GM12874 (cell line): ENCODE data around the gene RNASE12.

Source experiments
- CTCF ChIP-seq: IDR thresholded peaks from 2 replicates; pipeline ENCODE4 v1.5.1; 2011; ENCODE audit warnings: low read depth, mild to moderate bottlenecking, control low read depth, low read length, moderate library complexity; ENCODE audit not compliant: insufficient read depth

Gene RNASE12

DNA sequence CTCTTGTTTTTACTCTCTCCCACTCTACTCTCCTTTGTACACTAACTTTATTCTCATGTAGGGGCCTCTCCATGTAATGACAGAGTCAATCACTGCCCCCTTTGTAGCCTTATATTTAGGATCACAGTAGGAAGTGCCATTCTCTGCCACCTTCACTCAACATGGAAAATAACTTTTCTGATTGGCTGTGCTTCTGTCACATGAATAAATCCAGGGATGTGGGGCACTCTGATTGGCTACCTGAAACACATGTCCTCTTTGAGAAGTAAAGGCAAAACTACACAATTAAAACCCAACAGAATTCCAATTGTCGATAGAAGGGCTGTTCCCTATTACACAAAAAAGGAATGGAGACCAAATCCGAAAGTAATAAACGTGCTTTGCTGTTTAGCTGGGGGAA lies 30.2 kb downstream of the RNASE12 start, which contains the start of gene RNASE9:
Gene RNASE9 (minus strand): TSS at position 87 of the 400 bp plus-strand sequence.
- no peak for TF ChIP-seq CTCF

- no peak for TF ChIP-seq CTCF
These were observed 31.7 kb downstream of the RNASE12 start for GRCh38 chr14:20559461-20559904.

GRCh38 chr14:20557212-20557542 lies 34.0 kb downstream of the RNASE12 start:
- no peak for TF ChIP-seq CTCF

DNA sequence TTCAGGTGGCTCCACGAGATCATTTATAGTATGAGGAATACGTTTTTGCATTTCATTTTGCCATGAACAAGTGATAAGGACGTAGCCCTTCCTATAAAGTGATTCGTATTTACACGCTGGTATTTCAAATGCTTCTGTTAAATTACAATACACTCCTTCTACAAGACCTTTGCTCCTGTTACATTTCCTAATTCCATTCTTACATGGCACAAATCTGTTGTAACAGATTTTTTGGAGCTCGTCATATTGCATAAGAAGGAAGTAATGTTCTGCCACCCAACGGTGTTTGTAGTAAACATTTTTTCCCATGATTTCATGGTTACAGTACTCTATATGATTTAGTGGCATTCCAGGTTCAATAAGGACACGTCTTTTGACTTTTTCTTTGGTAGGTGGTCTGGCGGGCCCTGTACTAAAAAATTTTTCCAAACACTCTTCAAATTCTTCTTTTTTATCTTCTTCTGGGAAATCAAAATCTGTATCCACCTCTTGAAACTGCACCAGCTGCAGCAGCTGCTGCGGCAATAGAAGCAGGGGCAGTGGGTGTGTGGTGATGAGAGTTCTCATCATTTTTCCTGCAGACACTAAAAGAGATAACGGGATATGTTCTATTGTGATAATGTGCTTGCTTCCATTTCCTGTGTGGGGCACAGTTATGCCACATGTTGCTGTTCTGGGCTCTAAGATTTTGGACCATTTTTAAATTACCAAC lies 34.5 kb downstream of the RNASE12 start:
- no peak for TF ChIP-seq CTCF

- TF ChIP-seq CTCF: no peak
These were observed 35.3 kb downstream of the RNASE12 start for GRCh38 chr14:20555845-20556244.

DNA sequence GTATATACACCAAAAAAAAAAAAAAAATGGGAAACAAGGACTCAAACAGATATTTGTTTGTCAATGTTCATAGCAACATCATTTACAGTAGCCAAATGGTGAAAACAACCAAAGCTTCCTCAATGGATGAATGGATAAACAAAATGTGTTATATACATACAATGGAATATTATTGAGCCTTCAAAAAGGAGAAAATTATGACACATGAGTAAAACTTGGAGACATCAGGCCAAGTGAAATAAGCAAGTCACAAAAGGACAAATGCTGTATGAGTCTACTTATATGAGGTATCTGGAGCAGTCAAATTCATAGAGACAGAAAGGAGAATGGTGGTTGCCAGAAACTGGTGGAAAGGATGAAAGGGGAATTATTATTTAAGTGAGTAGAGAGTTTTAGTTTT lies 38.2 kb downstream of the RNASE12 start:
- TF ChIP-seq CTCF: no peak

DNA sequence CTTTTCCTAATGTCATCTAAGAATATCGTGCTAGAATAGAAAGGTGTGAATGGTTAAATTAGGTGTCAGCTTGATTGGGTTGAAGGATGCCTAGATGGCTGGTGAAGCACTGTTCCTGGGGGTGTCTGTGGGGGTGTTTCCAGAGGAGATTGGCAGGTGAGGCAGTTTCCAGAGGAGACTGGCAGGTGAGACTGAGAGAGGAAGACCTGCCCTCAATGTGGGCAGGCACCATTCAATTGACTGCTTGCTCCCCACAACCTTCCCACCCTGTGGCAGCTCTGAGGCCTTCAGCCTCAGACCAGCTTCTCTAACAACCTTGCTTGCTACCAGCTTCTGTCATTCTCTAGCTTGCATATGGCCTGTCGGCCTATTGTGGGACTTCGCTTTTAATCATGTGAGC lies 39.6 kb downstream of the RNASE12 start:
- TF ChIP-seq CTCF: no peak
